WTC11 (cell line): ENCODE data around the gene UBE3C. TPM values are rescaled to one million over a fixed set of nuclear protein-coding genes. Genes with fewer than 3 reads are reported as not detected.
A peak's percentile ranks its signal among the peaks of the same experiment; 100 is the strongest.

ENCODE experiments used
- ATAC-seq: fragments of 200-7000 bp; cut with Tn5 transposase; 2 replicates; pipeline ENCODE4 v1.10.0; 2021; ENCODE audit warnings: mild to moderate bottlenecking, moderate library complexity
- CTCF ChIA-PET: fragments of 300-600 bp; sonication (Branson Sonifier 250); formaldehyde crosslinking; loops from one replicate; lab custom pipeline; 2021; ENCODE audit warnings: antibody characterized with exemption; lab: Charles Lee
- POLR2A ChIA-PET: fragments of 350-600 bp; sonication (Branson Sonifier 250); formaldehyde crosslinking; loops from one replicate; lab custom pipeline; 2021; ENCODE audit warnings: antibody characterized with exemption; lab: Charles Lee
- DNase-seq: peaks from one replicate; pipeline ENCODE4 v3.0.0; 2021; ENCODE audit warnings: low spot score
- H3K27ac Mint-ChIP-seq: 2 replicates; pipeline ENCODE4 v1.8.0; 2021; ENCODE audit warnings: mixed read lengths
- H3K27me3 Mint-ChIP-seq: 2 replicates; pipeline ENCODE4 v1.8.0; 2021; ENCODE audit warnings: low read depth, mild to moderate bottlenecking, moderate library complexity, mixed read lengths
- H3K36me3 Mint-ChIP-seq: 2 replicates; pipeline ENCODE4 v1.8.0; 2021; ENCODE audit warnings: mixed read lengths
- H3K4me1 Mint-ChIP-seq: 2 replicates; pipeline ENCODE4 v1.8.0; 2022; ENCODE audit warnings: mixed read lengths
- H3K4me3 Mint-ChIP-seq: 2 replicates; pipeline ENCODE4 v1.8.0; 2021; ENCODE audit warnings: mild to moderate bottlenecking, moderate library complexity, mixed read lengths
- H3K9me3 Mint-ChIP-seq: 2 replicates; pipeline ENCODE4 v1.8.0; 2021; ENCODE audit warnings: mixed read lengths
- ATF1 ChIP-seq: sonication (generic); formaldehyde crosslinking; IDR thresholded peaks from 2 replicates; pipeline ENCODE4 v1.8.1; 2023; ENCODE audit warnings: mild to moderate bottlenecking, moderate library complexity, missing genetic modification reagents
- ATF2 ChIP-seq: sonication (generic); formaldehyde crosslinking; IDR thresholded peaks from 2 replicates; pipeline ENCODE4 v1.8.1; 2022; ENCODE audit warnings: low read depth, missing genetic modification reagents, borderline replicate concordance
- ATF3 ChIP-seq: sonication (generic); formaldehyde crosslinking; conservative IDR thresholded peaks from 2 replicates; pipeline ENCODE4 v1.8.1; 2022; ENCODE audit warnings: mild to moderate bottlenecking, missing genetic modification reagents
- CBFB ChIP-seq: sonication (generic); formaldehyde crosslinking; IDR thresholded peaks from 2 replicates; pipeline ENCODE4 v1.8.1; 2022; ENCODE audit warnings: mild to moderate bottlenecking, low read depth, missing genetic modification reagents
- CREM ChIP-seq: sonication (generic); formaldehyde crosslinking; IDR thresholded peaks from 2 replicates; pipeline ENCODE4 v1.8.1; 2022; ENCODE audit warnings: mild to moderate bottlenecking, missing genetic modification reagents, moderate library complexity
- CTCF ChIP-seq: fragments of 200-600 bp; IDR thresholded peaks from 2 replicates; pipeline ENCODE4 v1.8.0; 2022; ENCODE audit warnings: antibody characterized with exemption
- E2F4 ChIP-seq: sonication (generic); formaldehyde crosslinking; IDR thresholded peaks from 2 replicates; pipeline ENCODE4 v1.8.1; 2022; ENCODE audit warnings: low read depth, mild to moderate bottlenecking, moderate library complexity, missing genetic modification reagents, borderline replicate concordance
- E2F5 ChIP-seq: sonication (generic); formaldehyde crosslinking; IDR thresholded peaks from 2 replicates; pipeline ENCODE4 v1.8.1; 2022; ENCODE audit warnings: mild to moderate bottlenecking, moderate library complexity, missing genetic modification reagents
- EMX1 ChIP-seq: fragments of 250-450 bp; sonication (Bioruptor Pico); IDR thresholded peaks from 2 replicates; pipeline ENCODE4 v1.8.0; 2021; ENCODE audit warnings: mild to moderate bottlenecking
- ETV6 ChIP-seq: sonication (generic); formaldehyde crosslinking; IDR thresholded peaks from 2 replicates; pipeline ENCODE4 v1.8.1; 2022; ENCODE audit warnings: mild to moderate bottlenecking, missing genetic modification reagents
- FOXJ3 ChIP-seq: sonication (generic); formaldehyde crosslinking; IDR thresholded peaks from 2 replicates; pipeline ENCODE4 v1.9.0; 2021; ENCODE audit warnings: missing genetic modification reagents, mild to moderate bottlenecking, borderline replicate concordance
- GABPB1 ChIP-seq: sonication (generic); formaldehyde crosslinking; IDR thresholded peaks from 2 replicates; pipeline ENCODE4 v1.8.1; 2023; ENCODE audit warnings: mild to moderate bottlenecking, missing genetic modification reagents
- GRHL2 ChIP-seq: fragments of 250-450 bp; sonication (Bioruptor Pico); IDR thresholded peaks from 2 replicates; pipeline ENCODE4 v1.8.0; 2022; ENCODE audit warnings: mild to moderate bottlenecking, moderate library complexity; ENCODE audit not compliant: insufficient replicate concordance, severe bottlenecking
- JUN ChIP-seq: sonication (generic); formaldehyde crosslinking; IDR thresholded peaks from 2 replicates; pipeline ENCODE4 v1.8.0; 2023; ENCODE audit warnings: mild to moderate bottlenecking, missing genetic modification reagents
- MAX ChIP-seq: sonication (generic); formaldehyde crosslinking; IDR thresholded peaks from 2 replicates; pipeline ENCODE4 v1.8.0; 2022; ENCODE audit warnings: mild to moderate bottlenecking, missing genetic modification reagents
- NFE2L1 ChIP-seq: sonication (generic); formaldehyde crosslinking; IDR thresholded peaks from 2 replicates; pipeline ENCODE4 v1.8.1; 2023; ENCODE audit warnings: missing genetic modification reagents
- NR1H2 ChIP-seq: sonication (generic); formaldehyde crosslinking; IDR thresholded peaks from 2 replicates; pipeline ENCODE4 v1.9.0; 2021; ENCODE audit warnings: mild to moderate bottlenecking, moderate library complexity, missing genetic modification reagents
- PREB ChIP-seq: sonication (generic); formaldehyde crosslinking; IDR thresholded peaks from 2 replicates; pipeline ENCODE4 v1.8.1; 2022; ENCODE audit warnings: mild to moderate bottlenecking, missing genetic modification reagents, moderate library complexity, borderline replicate concordance
- RORB ChIP-seq: fragments of 250-450 bp; sonication (Bioruptor Pico); IDR thresholded peaks from 2 replicates; pipeline ENCODE4 v1.9.0; 2021; ENCODE audit warnings: mild to moderate bottlenecking
- ZNF219 ChIP-seq: sonication (generic); formaldehyde crosslinking; IDR thresholded peaks from 2 replicates; pipeline ENCODE4 v1.8.0; 2023; ENCODE audit warnings: missing genetic modification reagents, mild to moderate bottlenecking, borderline replicate concordance
- ZNF532 ChIP-seq: fragments of 250-450 bp; sonication (Bioruptor Pico); IDR thresholded peaks from 2 replicates; pipeline ENCODE4 v1.9.0; 2021; ENCODE audit warnings: mild to moderate bottlenecking, borderline replicate concordance
- total RNA-seq: library from RNA; stranded (reverse); gene quantifications from 3 replicates; pipeline ENCODE4 v1.2.3, GENCODE V29; 2021

Gene UBE3C
- total RNA-seq, 1 experiment from 2014 or later, result 59.7 TPM

- Mint-ChIP-seq H3K9me3 (peaks cover under 1% of the 10 kb centered on the region; the same call in 1 of the 2 replicates), H3K27me3 (no peaks in the 10 kb centered on the region), H3K27ac (no peak overlapping the region), H3K36me3 (peaks cover 26% of the 10 kb centered on the region)
- TF ChIP-seq EMX1 (CRISPR knock-in tag), result no peak
- no peak for TF ChIP-seq E2F5 (CRISPR knock-in tag)
- TF ChIP-seq PREB (CRISPR knock-in tag), result no peak
- no peak for TF ChIP-seq FOXJ3
- TF ChIP-seq MAX, result no peak
- TF ChIP-seq CTCF, result no peak
- TF ChIP-seq GABPB1 (CRISPR knock-in tag), result no peak
- no peak for TF ChIP-seq E2F4 (CRISPR knock-in tag)
- no peak for TF ChIP-seq ATF1 (CRISPR knock-in tag)
- TF ChIP-seq CBFB, result no peak
- TF ChIP-seq ATF2 (CRISPR knock-in tag), result no peak
- no peak for TF ChIP-seq ETV6 (CRISPR knock-in tag)
- TF ChIP-seq, all 79 proteins: peak for 0
- Mint-ChIP-seq H3K4me3 (no peak overlapping the region), H3K4me1 (no peaks in the 10 kb centered on the region; the same call in 1 of the 2 replicates)
- no peak for ATAC-seq
- CTCF ChIA-PET, result no interaction called here
- POLR2A ChIA-PET, result no interaction called here
- no peak for DNase-seq
These were observed 106.0 kb downstream of the UBE3C start for GRCh38 chr7:157244516-157245294.

GRCh38 chr7:157246052-157246451, 107.3 kb downstream of the UBE3C start:
- peak overlapping the region; percentile 10; the same call in 1 of the 2 replicates for H3K27ac Mint-ChIP-seq
- no peaks in the 10 kb centered on the region for H3K9me3 Mint-ChIP-seq
- no peak for ATAC-seq
- no peaks in the 10 kb centered on the region; the same call in 1 of the 2 replicates for H3K4me1 Mint-ChIP-seq
- peaks cover 21% of the 10 kb centered on the region for H3K36me3 Mint-ChIP-seq
- ChIA-PET POLR2A (no interaction called here), CTCF (interaction anchor here (0.6 to 0.7 kb wide), 2 partner anchors 53 to 276 kb away, joined by 3 to 6 read pairs; no protein-coding TSS in a partner anchor)
- no peak overlapping the region for H3K4me3 Mint-ChIP-seq
- no peaks in the 10 kb centered on the region for H3K27me3 Mint-ChIP-seq
- DNase-seq, result no peak
- TF ChIP-seq GRHL2 (CRISPR knock-in tag), result no peak
- TF ChIP-seq ATF3 (CRISPR knock-in tag), result no peak
- no peak for TF ChIP-seq NR1H2 (CRISPR knock-in tag)
- TF ChIP-seq CREM (CRISPR knock-in tag), result no peak
- no peak for TF ChIP-seq ZNF219
- TF ChIP-seq JUN (CRISPR knock-in tag), result no peak
- no peak for TF ChIP-seq NFE2L1
- no peak for TF ChIP-seq ZNF532 (CRISPR knock-in tag)
- TF ChIP-seq RORB (CRISPR knock-in tag), result no peak
- TF ChIP-seq GABPB1 (CRISPR knock-in tag), result no peak
